MM.1S (cell line): ENCODE results near the gene DIP2B.

Source experiments
- DNase-seq: peaks from one replicate; pipeline ENCODE4 v3.0.0-alpha.2; 2015
- H2AFZ ChIP-seq: fragments of 300-600 bp; sonication (generic); 2 replicates; pipeline ENCODE4 v1.6.0; 2016; ENCODE audit warnings: antibody characterized with exemption, low read length
- H3F3A ChIP-seq: fragments of 300-600 bp; sonication (generic); 2 replicates; pipeline ENCODE4 v1.6.1; 2016; ENCODE audit warnings: mild to moderate bottlenecking, antibody characterized with exemption, low read length, moderate library complexity, mixed read lengths; ENCODE audit not compliant: insufficient read depth
- H3K27ac ChIP-seq: fragments of 300-600 bp; sonication (generic); 2 replicates; pipeline ENCODE4 v1.5.1; 2016; ENCODE audit warnings: mild to moderate bottlenecking, low read length
- H3K27me3 ChIP-seq: fragments of 300-600 bp; sonication (generic); replicated peaks from 2 replicates; pipeline ENCODE4 v1.6.0; 2016; ENCODE audit warnings: low read length; ENCODE audit not compliant: insufficient read depth
- H3K36me3 ChIP-seq: fragments of 300-600 bp; sonication (generic); replicated peaks from 2 replicates; pipeline ENCODE4 v1.6.1; 2016; ENCODE audit warnings: mild to moderate bottlenecking, low read length, mixed read lengths; ENCODE audit not compliant: insufficient read depth
- H3K4me1 ChIP-seq: fragments of 300-600 bp; sonication (generic); 2 replicates; pipeline ENCODE4 v1.6.1; 2016; ENCODE audit warnings: low read length, mixed read lengths
- H3K4me2 ChIP-seq: fragments of 300-600 bp; sonication (generic); 2 replicates; pipeline ENCODE4 v1.6.0; 2016; ENCODE audit warnings: low read depth, low read length
- H3K4me3 ChIP-seq: fragments of 300-600 bp; sonication (generic); 2 replicates; pipeline ENCODE4 v1.5.1; 2016; ENCODE audit warnings: low read length, mixed read lengths
- H3K79me2 ChIP-seq: fragments of 300-600 bp; sonication (generic); 2 replicates; pipeline ENCODE4 v1.6.1; 2016; ENCODE audit warnings: mixed run types, low read length, mixed read lengths
- H3K9ac ChIP-seq: fragments of 300-600 bp; sonication (generic); 2 replicates; pipeline ENCODE4 v1.6.1; 2016; ENCODE audit warnings: low read length, mixed read lengths
- H3K9me2 ChIP-seq: fragments of 300-600 bp; sonication (generic); replicated peaks from 2 replicates; pipeline ENCODE4 v1.6.1; 2016; ENCODE audit warnings: mild to moderate bottlenecking, low read length, mixed read lengths; ENCODE audit not compliant: insufficient read depth
- H3K9me3 ChIP-seq: fragments of 300-600 bp; sonication (generic); replicated peaks from 2 replicates; pipeline ENCODE4 v1.6.1; 2016; ENCODE audit warnings: mild to moderate bottlenecking, low read length, mixed read lengths; ENCODE audit not compliant: insufficient read depth
- H4K20me1 ChIP-seq: fragments of 300-600 bp; sonication (generic); 2 replicates; pipeline ENCODE4 v1.6.1; 2016; ENCODE audit warnings: mild to moderate bottlenecking, low read length, moderate library complexity, mixed read lengths; ENCODE audit not compliant: insufficient read depth
- EZH2 ChIP-seq: fragments of 300-600 bp; sonication (generic); optimal IDR thresholded peaks from 2 replicates; pipeline ENCODE3; 2017; ENCODE audit warnings: low read depth, mild to moderate bottlenecking, antibody characterized with exemption, low read length, mixed read lengths
- EZH2phosphoT487 ChIP-seq: fragments of 300-600 bp; sonication (generic); IDR thresholded peaks from 2 replicates; pipeline ENCODE4 v1.6.1; 2018; ENCODE audit warnings: antibody characterized with exemption, low read length
- TF ChIP-seq, protein P1 (sequence below): fragments of 300-600 bp; sonication (generic); IDR thresholded peaks from 2 replicates; pipeline ENCODE4 v1.5.1; 2016; ENCODE audit warnings: antibody characterized with exemption, low read length, mixed read lengths

Gene DIP2B

DNA sequence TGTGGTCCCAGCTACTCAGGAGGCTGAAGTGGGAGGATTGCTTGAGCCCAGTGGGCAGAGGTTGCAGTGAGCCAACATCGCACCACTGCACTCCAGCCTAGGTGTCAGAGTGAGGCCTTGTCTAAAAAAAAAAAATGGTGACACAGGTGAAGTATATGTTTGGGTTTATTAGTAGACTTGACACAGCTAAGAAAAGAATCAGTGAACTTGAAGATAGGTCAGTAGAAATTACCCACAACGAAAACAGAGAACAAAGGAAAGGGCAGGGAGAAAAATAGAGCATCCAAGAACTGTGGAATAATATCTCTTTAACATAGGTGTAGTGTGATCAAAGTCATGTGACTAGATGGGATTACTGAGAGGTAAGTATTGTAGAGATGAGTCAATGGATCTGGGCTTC is 282.8 kb downstream of the DIP2B start:
- DNase-seq = no peak
- Histone ChIP-seq H3K9me3 (no peaks in the 10 kb centered on the region), H3K9ac (no peak overlapping the region), H3K27ac (no peak overlapping the region), H3K36me3 (no peaks in the 10 kb centered on the region), H3F3A (no peaks in the 10 kb centered on the region), H3K9me2 (no peaks in the 10 kb centered on the region), H4K20me1 (no peaks in the 10 kb centered on the region), H2AFZ (no peak overlapping the region), H3K4me2 (no peak overlapping the region), H3K4me1 (no peaks in the 10 kb centered on the region), H3K79me2 (peaks cover 32% of the 10 kb centered on the region), H3K27me3 (no peaks in the 10 kb centered on the region), H3K4me3 (no peak overlapping the region)
- no peak for TF ChIP-seq EZH2
- no peak for TF ChIP-seq EZH2phosphoT487
- TF ChIP-seq, protein P1, sequence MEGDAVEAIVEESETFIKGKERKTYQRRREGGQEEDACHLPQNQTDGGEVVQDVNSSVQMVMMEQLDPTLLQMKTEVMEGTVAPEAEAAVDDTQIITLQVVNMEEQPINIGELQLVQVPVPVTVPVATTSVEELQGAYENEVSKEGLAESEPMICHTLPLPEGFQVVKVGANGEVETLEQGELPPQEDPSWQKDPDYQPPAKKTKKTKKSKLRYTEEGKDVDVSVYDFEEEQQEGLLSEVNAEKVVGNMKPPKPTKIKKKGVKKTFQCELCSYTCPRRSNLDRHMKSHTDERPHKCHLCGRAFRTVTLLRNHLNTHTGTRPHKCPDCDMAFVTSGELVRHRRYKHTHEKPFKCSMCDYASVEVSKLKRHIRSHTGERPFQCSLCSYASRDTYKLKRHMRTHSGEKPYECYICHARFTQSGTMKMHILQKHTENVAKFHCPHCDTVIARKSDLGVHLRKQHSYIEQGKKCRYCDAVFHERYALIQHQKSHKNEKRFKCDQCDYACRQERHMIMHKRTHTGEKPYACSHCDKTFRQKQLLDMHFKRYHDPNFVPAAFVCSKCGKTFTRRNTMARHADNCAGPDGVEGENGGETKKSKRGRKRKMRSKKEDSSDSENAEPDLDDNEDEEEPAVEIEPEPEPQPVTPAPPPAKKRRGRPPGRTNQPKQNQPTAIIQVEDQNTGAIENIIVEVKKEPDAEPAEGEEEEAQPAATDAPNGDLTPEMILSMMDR = no peak

DNA sequence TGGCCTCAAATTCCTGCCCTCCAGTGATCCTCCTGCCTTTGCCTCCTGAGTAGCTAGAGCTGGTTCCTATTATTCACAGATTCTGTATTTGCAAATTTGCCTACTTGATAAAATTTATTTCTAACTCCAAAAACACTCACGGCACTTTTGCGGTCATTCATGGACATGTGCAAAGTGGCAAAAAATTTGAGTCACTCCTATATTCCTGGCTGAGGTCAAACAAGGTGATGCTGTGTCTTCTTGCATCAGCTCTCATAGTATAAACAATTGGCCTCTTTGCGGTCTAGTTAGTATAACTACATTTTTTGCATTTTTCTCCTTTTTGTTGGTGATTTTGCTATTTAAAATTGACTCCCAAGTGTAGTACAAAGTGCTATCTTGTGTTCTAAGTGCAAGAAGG is 283.8 kb downstream of the DIP2B start:
- Histone ChIP-seq H3K4me2 (no peak overlapping the region), H3K9me3 (no peaks in the 10 kb centered on the region), H3K79me2 (peaks cover 35% of the 10 kb centered on the region), H3K27me3 (no peaks in the 10 kb centered on the region), H3K9me2 (no peaks in the 10 kb centered on the region), H3K4me1 (no peaks in the 10 kb centered on the region), H3K4me3 (no peak overlapping the region), H4K20me1 (no peaks in the 10 kb centered on the region), H3K9ac (no peak overlapping the region), H3K36me3 (no peaks in the 10 kb centered on the region), H3F3A (no peaks in the 10 kb centered on the region), H2AFZ (no peak overlapping the region), H3K27ac (no peak overlapping the region)
- no peak for DNase-seq
- TF ChIP-seq, protein P1 = no peak
- no peak for TF ChIP-seq EZH2
- no peak for TF ChIP-seq EZH2phosphoT487

- H3K79me2 ChIP-seq = peaks cover 32% of the 10 kb centered on the region; the same call in 1 of the 2 replicates
- H3K4me2 ChIP-seq = no peak overlapping the region
- H3K36me3 ChIP-seq = no peaks in the 10 kb centered on the region
- H3K9me3 ChIP-seq = no peaks in the 10 kb centered on the region
- no peak overlapping the region for H3K27ac ChIP-seq
- H2AFZ ChIP-seq = no peak overlapping the region
- H4K20me1 ChIP-seq = no peaks in the 10 kb centered on the region
- no peaks in the 10 kb centered on the region for H3F3A ChIP-seq
- no peaks in the 10 kb centered on the region for H3K9me2 ChIP-seq
- H3K4me3 ChIP-seq = no peak overlapping the region
- no peaks in the 10 kb centered on the region for H3K27me3 ChIP-seq
- no peak for DNase-seq
- TF ChIP-seq EZH2 = no peak
- TF ChIP-seq, protein P1 = no peak
- H3K4me1 ChIP-seq = no peaks in the 10 kb centered on the region
- H3K9ac ChIP-seq = no peak overlapping the region
Measured at GRCh38 chr12:50790081-50790480, 285.3 kb downstream of the DIP2B start.
